ENCODE results near the gene SDHB.

The SDHB gene

GRCh38 chr1:17011439-17012307 lies 42.2 kb downstream of the SDHB start, which contains the start of gene ATP13A2 (continued):
- TF ChIP-seq, protein P1, sequence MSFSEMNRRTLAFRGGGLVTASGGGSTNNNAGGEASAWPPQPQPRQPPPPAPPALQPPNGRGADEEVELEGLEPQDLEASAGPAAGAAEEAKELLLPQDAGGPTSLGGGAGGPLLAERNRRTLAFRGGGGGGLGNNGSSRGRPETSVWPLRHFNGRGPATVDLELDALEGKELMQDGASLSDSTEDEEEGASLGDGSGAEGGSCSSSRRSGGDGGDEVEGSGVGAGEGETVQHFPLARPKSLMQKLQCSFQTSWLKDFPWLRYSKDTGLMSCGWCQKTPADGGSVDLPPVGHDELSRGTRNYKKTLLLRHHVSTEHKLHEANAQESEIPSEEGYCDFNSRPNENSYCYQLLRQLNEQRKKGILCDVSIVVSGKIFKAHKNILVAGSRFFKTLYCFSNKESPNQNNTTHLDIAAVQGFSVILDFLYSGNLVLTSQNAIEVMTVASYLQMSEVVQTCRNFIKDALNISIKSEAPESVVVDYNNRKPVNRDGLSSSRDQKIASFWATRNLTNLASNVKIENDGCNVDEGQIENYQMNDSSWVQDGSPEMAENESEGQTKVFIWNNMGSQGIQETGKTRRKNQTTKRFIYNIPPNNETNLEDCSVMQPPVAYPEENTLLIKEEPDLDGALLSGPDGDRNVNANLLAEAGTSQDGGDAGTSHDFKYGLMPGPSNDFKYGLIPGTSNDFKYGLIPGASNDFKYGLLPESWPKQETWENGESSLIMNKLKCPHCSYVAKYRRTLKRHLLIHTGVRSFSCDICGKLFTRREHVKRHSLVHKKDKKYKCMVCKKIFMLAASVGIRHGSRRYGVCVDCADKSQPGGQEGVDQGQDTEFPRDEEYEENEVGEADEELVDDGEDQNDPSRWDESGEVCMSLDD (tag by site-specific recombination; IDR thresholded peaks at IDR 0.05): no peak; the same call in 1 of the 2 replicates
- TF ChIP-seq ZNF239 (tag by site-specific recombination; IDR thresholded peaks at IDR 0.05) (no peak), KLF9 (tag by site-specific recombination; IDR thresholded peaks at IDR 0.05; ENCODE audit: low read depth) (peak; percentile 46), ZNF530 (tag by site-specific recombination; IDR thresholded peaks at IDR 0.05; ENCODE audit: low read depth) (no peak)

DNA sequence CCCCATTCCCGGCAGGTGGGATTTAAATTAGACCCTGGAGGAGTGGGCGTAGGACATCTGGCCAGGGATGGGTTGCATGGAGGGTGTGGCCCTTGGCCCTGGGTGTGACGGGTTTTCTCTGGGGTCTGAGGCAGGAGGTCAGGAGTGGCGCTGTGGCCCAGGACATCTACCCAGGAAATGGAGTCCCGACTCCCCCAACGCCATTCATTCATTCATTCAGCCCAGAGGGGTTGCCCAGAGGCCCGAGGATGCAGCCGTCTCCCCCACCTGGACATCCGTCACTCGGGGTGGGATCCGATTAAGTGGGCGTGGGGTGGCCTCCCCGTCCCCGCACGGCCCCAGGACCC lies 42.8 kb downstream of the SDHB start:
- peaks cover 0 to 3% of the 10 kb centered on the region in 2 experiments; a peak in 1 of 3 replicates for H3K36me3 ChIP-seq (ENCODE audit: control insufficient read depth in 2 of 2, insufficient read depth in 1 of 2, low read length in 2 of 2)
- H3K27ac ChIP-seq (ENCODE audit: extremely low read depth, low read depth, low read length): peak overlapping the region; percentile 62; the same call in 1 of the 2 replicates
- H3K4me3 ChIP-seq (ENCODE audit: low read depth, low read length): peak overlapping the region; percentile 77
- ChIA-PET CTCF (no interaction called here), POLR2A (interaction anchor here (1.2 to 1.9 kb wide), 3 partner anchors 10 to 50 kb away, joined by 4 to 6 read pairs (median 5); no protein-coding TSS in a partner anchor)
- H3K9me3 ChIP-seq (ENCODE audit: control insufficient read depth, insufficient read depth, low read depth, low read length): no peaks in the 10 kb centered on the region
- peaks cover 2% of the 10 kb centered on the region; the same call in 1 of the 2 replicates for H3K4me1 ChIP-seq (ENCODE audit: control insufficient read depth, insufficient read depth, low read length)
- TF ChIP-seq, protein P2, sequence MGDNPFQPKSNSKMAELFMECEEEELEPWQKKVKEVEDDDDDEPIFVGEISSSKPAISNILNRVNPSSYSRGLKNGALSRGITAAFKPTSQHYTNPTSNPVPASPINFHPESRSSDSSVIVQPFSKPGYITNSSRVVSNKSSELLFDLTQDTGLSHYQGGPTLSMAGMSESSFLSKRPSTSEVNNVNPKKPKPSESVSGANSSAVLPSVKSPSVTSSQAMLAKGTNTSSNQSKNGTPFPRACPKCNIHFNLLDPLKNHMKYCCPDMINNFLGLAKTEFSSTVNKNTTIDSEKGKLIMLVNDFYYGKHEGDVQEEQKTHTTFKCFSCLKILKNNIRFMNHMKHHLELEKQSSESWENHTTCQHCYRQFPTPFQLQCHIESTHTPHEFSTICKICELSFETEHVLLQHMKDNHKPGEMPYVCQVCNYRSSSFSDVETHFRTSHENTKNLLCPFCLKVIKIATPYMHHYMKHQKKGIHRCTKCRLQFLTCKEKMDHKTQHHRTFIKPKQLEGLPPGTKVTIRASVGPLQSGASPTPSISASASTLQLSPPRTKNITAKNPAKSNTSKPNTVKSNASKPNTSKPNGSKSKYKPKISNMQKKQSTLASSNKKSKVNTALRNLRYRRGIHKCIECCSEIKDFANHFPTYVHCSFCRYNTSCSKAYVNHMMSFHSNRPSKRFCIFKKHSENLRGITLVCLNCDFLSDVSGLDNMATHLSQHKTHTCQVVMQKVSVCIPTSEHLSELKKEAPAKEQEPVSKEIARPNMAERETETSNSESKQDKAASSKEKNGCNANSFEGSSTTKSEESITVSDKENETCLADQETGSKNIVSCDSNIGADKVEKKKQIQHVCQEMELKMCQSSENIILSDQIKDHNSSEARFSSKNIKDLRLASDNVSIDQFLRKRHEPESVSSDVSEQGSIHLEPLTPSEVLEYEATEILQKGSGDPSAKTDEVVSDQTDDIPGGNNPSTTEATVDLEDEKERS (tag by site-specific recombination; IDR thresholded peaks at IDR 0.05): no peak
- TF ChIP-seq ZSCAN23 (tag by site-specific recombination; IDR thresholded peaks at IDR 0.05): no peak
- TF ChIP-seq ZBTB8A (tag by site-specific recombination; IDR thresholded peaks at IDR 0.05): peak; percentile 22; the same call in 1 of the 2 replicates
- no peak for TF ChIP-seq ZNF26 (tag by site-specific recombination; IDR thresholded peaks at IDR 0.05)
- no peak for TF ChIP-seq ZNF433 (tag by site-specific recombination; IDR thresholded peaks at IDR 0.05; ENCODE audit: low read depth)
- no peak for TF ChIP-seq ZNF223 (tag by site-specific recombination; IDR thresholded peaks at IDR 0.05)
- TF ChIP-seq ZNF24 (tag by site-specific recombination; IDR thresholded peaks at IDR 0.05): peak; percentile 98
- TF ChIP-seq GLI2 (tag by site-specific recombination; IDR thresholded peaks at IDR 0.05; ENCODE audit: borderline replicate concordance, low read depth): no peak
- peak; percentile 71; the same call in 1 of the 2 replicates for TF ChIP-seq ZNF335 (tag by site-specific recombination; conservative IDR thresholded peaks at IDR 0.05)
- no peak for TF ChIP-seq ZNF843 (tag by site-specific recombination; IDR thresholded peaks at IDR 0.05)
- TF ChIP-seq ZNF514 (tag by site-specific recombination; IDR thresholded peaks at IDR 0.05): no peak
- no peak for TF ChIP-seq RBAK (tag by site-specific recombination; IDR thresholded peaks at IDR 0.05)
- TF ChIP-seq ZNF155 (tag by site-specific recombination; IDR thresholded peaks at IDR 0.05): no peak
- no peak for TF ChIP-seq ZNF624 (tag by site-specific recombination; IDR thresholded peaks at IDR 0.05)
- TF ChIP-seq ZFHX2 (tag by site-specific recombination; conservative IDR thresholded peaks at IDR 0.05): peak; percentile 61
- no peak for TF ChIP-seq ZSCAN18 (tag by site-specific recombination; IDR thresholded peaks at IDR 0.05)
- no peak for TF ChIP-seq KLF16 (tag by site-specific recombination; IDR thresholded peaks at IDR 0.05)
- peak; percentile 7; the same call in 1 of the 2 replicates for TF ChIP-seq ZBTB17 (tag by site-specific recombination; IDR thresholded peaks at IDR 0.05)
- TF ChIP-seq, protein P3, sequence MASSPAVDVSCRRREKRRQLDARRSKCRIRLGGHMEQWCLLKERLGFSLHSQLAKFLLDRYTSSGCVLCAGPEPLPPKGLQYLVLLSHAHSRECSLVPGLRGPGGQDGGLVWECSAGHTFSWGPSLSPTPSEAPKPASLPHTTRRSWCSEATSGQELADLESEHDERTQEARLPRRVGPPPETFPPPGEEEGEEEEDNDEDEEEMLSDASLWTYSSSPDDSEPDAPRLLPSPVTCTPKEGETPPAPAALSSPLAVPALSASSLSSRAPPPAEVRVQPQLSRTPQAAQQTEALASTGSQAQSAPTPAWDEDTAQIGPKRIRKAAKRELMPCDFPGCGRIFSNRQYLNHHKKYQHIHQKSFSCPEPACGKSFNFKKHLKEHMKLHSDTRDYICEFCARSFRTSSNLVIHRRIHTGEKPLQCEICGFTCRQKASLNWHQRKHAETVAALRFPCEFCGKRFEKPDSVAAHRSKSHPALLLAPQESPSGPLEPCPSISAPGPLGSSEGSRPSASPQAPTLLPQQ (tag by site-specific recombination; IDR thresholded peaks at IDR 0.05): no peak
- no peak for TF ChIP-seq ZNF501 (tag by site-specific recombination; IDR thresholded peaks at IDR 0.05)
- TF ChIP-seq ZFP41 (tag by site-specific recombination; IDR thresholded peaks at IDR 0.05; ENCODE audit: borderline replicate concordance): no peak

Data from HEK293 (cell line).